Measurements from ENCODE around the gene SMYD3. TPM values are rescaled to one million over a fixed set of nuclear protein-coding genes. Genes with fewer than 3 reads are reported as not detected.

The SMYD3 gene
- polyA plus RNA-seq, 1 experiment, result 39.9 TPM

GRCh38 chr1:246107516-246108277, 399.4 kb downstream of the SMYD3 start:
- ChIA-PET POLR2A (no interaction called here), CTCF (interaction anchor here (1.0 kb wide), 1 partner anchor 344 kb away, joined by 3 read pairs; no protein-coding TSS in a partner anchor)
- peak; percentile 16 for DNase-seq (ENCODE audit: low read depth, low spot score)
- no peaks in the 10 kb centered on the region for H3K27me3 ChIP-seq (ENCODE audit: control insufficient read depth, insufficient read depth, low read length)
- no peak for TF ChIP-seq CTCF (IDR thresholded peaks at IDR 0.05; ENCODE audit: low read depth, low read length)
- no peak overlapping the region for H3K4me3 ChIP-seq (ENCODE audit: low read depth, low read length)
- peaks cover 4% of the 10 kb centered on the region for H3K9me3 ChIP-seq (ENCODE audit: control insufficient read depth, insufficient read depth, low read length)
- H3K27ac ChIP-seq (ENCODE audit: low read depth, low read length), result no peak overlapping the region

GRCh38 chr1:246106342-246106763, 400.7 kb downstream of the SMYD3 start:
- no peak for DNase-seq (ENCODE audit: low read depth, low spot score)
- Histone ChIP-seq H3K27me3 (ENCODE audit: control insufficient read depth, insufficient read depth, low read length) (no peaks in the 10 kb centered on the region), H3K9me3 (ENCODE audit: control insufficient read depth, insufficient read depth, low read length) (peaks cover 4% of the 10 kb centered on the region), H3K27ac (ENCODE audit: low read depth, low read length) (no peak overlapping the region), H3K4me3 (ENCODE audit: low read depth, low read length) (no peak overlapping the region)
- TF ChIP-seq CTCF (IDR thresholded peaks at IDR 0.05; ENCODE audit: low read depth, low read length), result no peak
- POLR2A ChIA-PET, result no interaction called here
- CTCF ChIA-PET, result no interaction called here

GRCh38 chr1:246104927-246105326, 402.2 kb downstream of the SMYD3 start:
- Histone ChIP-seq H3K9me3 (ENCODE audit: control insufficient read depth, insufficient read depth, low read length) (no peaks in the 10 kb centered on the region), H3K4me3 (ENCODE audit: low read depth, low read length) (no peak overlapping the region), H3K27ac (ENCODE audit: low read depth, low read length) (no peak overlapping the region), H3K27me3 (ENCODE audit: control insufficient read depth, insufficient read depth, low read length) (no peaks in the 10 kb centered on the region)
- ChIA-PET POLR2A (no interaction called here), CTCF (no interaction called here)
- no peak for TF ChIP-seq CTCF (IDR thresholded peaks at IDR 0.05; ENCODE audit: low read depth, low read length)
- DNase-seq (ENCODE audit: low read depth, low spot score), result no peak

- no peaks in the 10 kb centered on the region for H3K27me3 ChIP-seq (ENCODE audit: control insufficient read depth, insufficient read depth, low read length)
- no peak overlapping the region for H3K4me3 ChIP-seq (ENCODE audit: low read depth, low read length)
- POLR2A ChIA-PET, result no interaction called here
- H3K9me3 ChIP-seq (ENCODE audit: control insufficient read depth, insufficient read depth, low read length), result no peaks in the 10 kb centered on the region
- CTCF ChIA-PET, result interaction anchor here (1.2 kb wide), 1 partner anchor 163 kb away, joined by 4 read pairs; no protein-coding TSS in a partner anchor
- no peak overlapping the region for H3K27ac ChIP-seq (ENCODE audit: low read depth, low read length)
- no peak for TF ChIP-seq CTCF (IDR thresholded peaks at IDR 0.05; ENCODE audit: low read depth, low read length)
- DNase-seq (ENCODE audit: low read depth, low spot score), result no peak
Measured at GRCh38 chr1:246099570-246099969, 407.5 kb downstream of the SMYD3 start.

- ChIA-PET POLR2A (no interaction called here), CTCF (interaction anchor here (0.6 kb wide), 1 partner anchor 32 kb away, joined by 3 read pairs; no protein-coding TSS in a partner anchor)
- Histone ChIP-seq H3K9me3 (ENCODE audit: control insufficient read depth, insufficient read depth, low read length) (no peaks in the 10 kb centered on the region), H3K27me3 (ENCODE audit: control insufficient read depth, insufficient read depth, low read length) (no peaks in the 10 kb centered on the region), H3K4me3 (ENCODE audit: low read depth, low read length) (no peak overlapping the region), H3K27ac (ENCODE audit: low read depth, low read length) (no peak overlapping the region)
- DNase-seq (ENCODE audit: low read depth, low spot score), result no peak
- no peak for TF ChIP-seq CTCF (IDR thresholded peaks at IDR 0.05; ENCODE audit: low read depth, low read length)
Measured at GRCh38 chr1:246096356-246096755, 410.7 kb downstream of the SMYD3 start.
